Measurements from ENCODE around the gene GHR. TPM values are rescaled to one million over a fixed set of nuclear protein-coding genes. Genes with fewer than 3 reads are reported as not detected.

GHR gene
- total RNA-seq, 4 donors from 2014 or later, result 38.9 to 105 (median 74.8) TPM

DNA sequence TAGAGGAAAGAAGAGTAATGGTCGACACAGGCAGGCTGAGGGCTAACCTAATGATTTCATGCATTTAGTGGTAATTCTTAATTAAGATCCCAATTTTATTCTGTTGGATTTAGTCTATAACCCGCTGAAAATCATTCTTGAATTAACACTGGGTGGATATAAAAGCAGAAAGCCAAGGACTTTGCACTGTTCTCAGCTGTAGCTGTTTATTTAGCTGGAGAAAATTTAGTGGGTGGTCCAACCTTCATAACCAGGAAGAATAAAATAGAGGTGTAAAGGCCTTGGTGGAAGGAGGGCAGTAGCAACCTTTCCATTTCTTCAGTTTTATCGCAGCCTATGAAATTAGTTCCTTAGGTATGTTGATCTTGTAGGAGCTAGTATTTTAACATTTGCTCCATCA is 92.3 kb downstream of the GHR start:
- no peak overlapping the region for H3K4me3 ChIP-seq
- peak overlapping the region; percentile 83 to 91 (median 84) for H3K27ac ChIP-seq
- H3K4me1 ChIP-seq, result peaks cover 72 to 73% of the 10 kb centered on the region in 2 donors
- DNase-seq, result no peak
- intact Hi-C loops (cut with DNase I; ENCODE audit: low total_unique reads) (loop anchor here (2.0 to 5.0 kb wide), 2 partner anchors 69 to 142 kb away; no protein-coding TSS in a partner anchor), in situ Hi-C loops (cut with MboI; ENCODE audit: low sequenced_read_pairs in 4 of 4) (loop anchor here in 1 of 4 donors (10.0 kb wide), 1 partner anchor 69 kb away; no protein-coding TSS in a partner anchor)
- TF ChIP-seq CTCF (IDR thresholded peaks at IDR 0.05 in 4 of 5, conservative IDR thresholded peaks at IDR 0.05 in 1 of 5), result no peak
- no peak for TF ChIP-seq POLR2A (IDR thresholded peaks at IDR 0.05)
- H3K36me3 ChIP-seq, result no peaks in the 10 kb centered on the region
- H3K27me3 ChIP-seq, result no peaks in the 10 kb centered on the region
- H3K9me3 ChIP-seq, result no peaks in the 10 kb centered on the region
- no peak for ATAC-seq

DNA sequence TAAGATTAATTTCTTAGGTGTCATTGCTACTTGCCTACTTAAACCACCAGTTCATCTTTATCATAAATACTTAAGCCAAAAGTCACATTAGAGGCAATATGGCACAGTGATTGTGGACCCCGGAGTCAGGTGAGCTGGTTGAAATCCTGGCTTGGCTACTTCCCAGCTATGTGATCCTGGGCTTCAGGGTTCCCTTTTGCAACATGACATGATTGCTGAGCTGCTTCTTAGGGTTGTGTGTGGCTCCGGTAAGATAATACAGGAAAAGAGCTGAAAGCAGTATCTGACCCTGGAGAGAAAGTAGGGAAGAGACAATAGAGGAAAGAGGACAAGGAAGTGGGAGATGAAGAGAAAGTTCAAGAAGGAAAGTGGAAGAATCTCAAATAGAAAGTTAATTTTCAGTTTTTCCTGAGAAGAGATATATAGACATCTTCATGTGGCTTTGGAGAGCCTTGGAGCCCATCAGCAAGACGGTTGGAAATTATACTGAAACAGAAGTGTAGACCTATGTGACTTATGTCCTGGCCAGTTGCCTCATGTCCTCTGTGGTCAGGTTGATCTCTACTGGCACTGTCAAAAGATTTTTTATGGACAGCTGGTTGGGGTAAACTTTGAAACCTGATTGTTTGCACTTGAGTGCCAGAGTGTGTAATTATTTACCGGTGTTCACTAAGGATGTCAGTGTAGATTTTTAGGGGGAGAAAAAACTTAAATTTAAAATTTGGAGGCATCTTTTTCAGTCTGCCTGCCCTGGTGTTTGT is 93.2 kb downstream of the GHR start:
- in situ Hi-C loops (cut with MboI; ENCODE audit: low sequenced_read_pairs in 4 of 4) (loop anchor here in 1 of 4 donors (10.0 kb wide), 1 partner anchor 68 kb away; no protein-coding TSS in a partner anchor), intact Hi-C loops (cut with DNase I; ENCODE audit: low total_unique reads) (loop anchor here (5.0 kb wide), 1 partner anchor 141 kb away; no protein-coding TSS in a partner anchor)
- TF ChIP-seq POLR2A (IDR thresholded peaks at IDR 0.05), result peak in 1 of 2 donors; percentile 50
- no peak for TF ChIP-seq CTCF (IDR thresholded peaks at IDR 0.05 in 4 of 5, conservative IDR thresholded peaks at IDR 0.05 in 1 of 5)
- Histone ChIP-seq H3K9me3 (no peaks in the 10 kb centered on the region), H3K27ac (peak overlapping the region; percentile 83 to 91 (median 84)), H3K4me1 (peaks cover 74 to 75% of the 10 kb centered on the region in 2 donors), H3K27me3 (no peaks in the 10 kb centered on the region), H3K4me3 (peak overlapping the region; percentile 9 to 34 (median 22)), H3K36me3 (no peaks in the 10 kb centered on the region)
- peak; percentile 48 to 59 for ATAC-seq
- peak; percentile 70 to 76 for DNase-seq

GRCh38 chr5:42517164-42517563 is 93.9 kb downstream of the GHR start:
- intact Hi-C loops (cut with DNase I; ENCODE audit: low total_unique reads), result loop anchor here (5.0 kb wide), 1 partner anchor 140 kb away; no protein-coding TSS in a partner anchor
- no peaks in the 10 kb centered on the region for H3K9me3 ChIP-seq
- H3K27ac ChIP-seq, result peak overlapping the region; percentile 83 to 91 (median 84)
- DNase-seq (no peak), ATAC-seq (no peak)
- H3K4me1 ChIP-seq, result peaks cover 76 to 80% of the 10 kb centered on the region in 2 donors
- no peaks in the 10 kb centered on the region for H3K36me3 ChIP-seq
- no peaks in the 10 kb centered on the region for H3K27me3 ChIP-seq
- TF ChIP-seq CTCF (IDR thresholded peaks at IDR 0.05 in 4 of 5, conservative IDR thresholded peaks at IDR 0.05 in 1 of 5) (no peak), POLR2A (IDR thresholded peaks at IDR 0.05) (no peak)
- peak overlapping the region; percentile 6 to 34 (median 20) for H3K4me3 ChIP-seq
- in situ Hi-C loops (cut with MboI; ENCODE audit: low sequenced_read_pairs in 4 of 4), result loop anchor here in 1 of 4 donors (10.0 kb wide), 1 partner anchor 68 kb away; no protein-coding TSS in a partner anchor

DNA sequence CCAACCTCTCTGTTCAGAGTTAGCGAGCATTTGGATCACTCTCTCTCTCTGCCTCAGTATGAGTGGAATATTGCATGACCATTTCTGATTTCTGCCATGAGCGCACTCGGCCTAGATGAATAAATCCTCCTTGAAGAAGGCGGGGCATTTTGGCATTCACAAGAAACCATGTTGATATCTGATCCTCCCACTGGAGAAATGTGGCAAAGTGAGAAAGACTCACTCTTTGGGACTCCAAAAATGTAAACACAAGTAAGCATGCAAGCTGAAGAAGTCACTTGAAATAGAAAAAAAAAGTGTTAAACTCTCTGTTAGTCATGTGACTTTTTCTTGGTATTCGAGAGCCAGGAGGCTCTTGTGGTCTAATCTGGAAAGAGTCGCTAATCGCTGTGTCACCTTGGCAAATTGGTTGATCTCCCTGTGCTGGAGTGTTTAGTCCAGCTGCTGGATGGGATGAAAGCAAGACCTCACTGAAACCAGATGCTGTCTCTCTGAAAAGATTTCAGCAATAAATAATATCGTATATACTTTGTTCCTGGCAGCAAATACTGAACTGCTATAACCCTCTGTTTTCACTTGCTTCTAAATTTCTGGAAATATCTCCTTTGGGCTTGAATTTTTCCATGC is 95.5 kb downstream of the GHR start:
- peak overlapping the region in 1 of 4 donors; percentile 0 for H3K4me3 ChIP-seq
- in situ Hi-C loops (cut with MboI; ENCODE audit: low sequenced_read_pairs in 4 of 4) (loop anchor here in 1 of 4 donors (10.0 kb wide), 1 partner anchor 66 kb away; no protein-coding TSS in a partner anchor), intact Hi-C loops (cut with DNase I; ENCODE audit: low total_unique reads) (loop anchor here (2.0 to 5.0 kb wide), 2 partner anchors 36 to 139 kb away; no protein-coding TSS in a partner anchor)
- H3K36me3 ChIP-seq, result no peaks in the 10 kb centered on the region
- ATAC-seq, result peak; percentile 80 to 84
- TF ChIP-seq CTCF (IDR thresholded peaks at IDR 0.05 in 4 of 5, conservative IDR thresholded peaks at IDR 0.05 in 1 of 5), result no peak
- TF ChIP-seq POLR2A (IDR thresholded peaks at IDR 0.05), result peak in 1 of 2 donors; percentile 46
- no peaks in the 10 kb centered on the region for H3K9me3 ChIP-seq
- peaks cover 87 to 92% of the 10 kb centered on the region in 2 donors for H3K4me1 ChIP-seq
- peak overlapping the region; percentile 83 to 91 (median 84) for H3K27ac ChIP-seq
- no peaks in the 10 kb centered on the region for H3K27me3 ChIP-seq
- peak; percentile 78 to 87 for DNase-seq
